ENCODE measurements around the gene SORCS2. TPM values are rescaled to one million over a fixed set of nuclear protein-coding genes. Genes with fewer than 3 reads are reported as not detected.

SORCS2 gene
- polyA plus RNA-seq, 1 donor (not counting 4 experiments of a cell fraction or from before 2014, with no cell fraction given): 0.09 TPM

DNA sequence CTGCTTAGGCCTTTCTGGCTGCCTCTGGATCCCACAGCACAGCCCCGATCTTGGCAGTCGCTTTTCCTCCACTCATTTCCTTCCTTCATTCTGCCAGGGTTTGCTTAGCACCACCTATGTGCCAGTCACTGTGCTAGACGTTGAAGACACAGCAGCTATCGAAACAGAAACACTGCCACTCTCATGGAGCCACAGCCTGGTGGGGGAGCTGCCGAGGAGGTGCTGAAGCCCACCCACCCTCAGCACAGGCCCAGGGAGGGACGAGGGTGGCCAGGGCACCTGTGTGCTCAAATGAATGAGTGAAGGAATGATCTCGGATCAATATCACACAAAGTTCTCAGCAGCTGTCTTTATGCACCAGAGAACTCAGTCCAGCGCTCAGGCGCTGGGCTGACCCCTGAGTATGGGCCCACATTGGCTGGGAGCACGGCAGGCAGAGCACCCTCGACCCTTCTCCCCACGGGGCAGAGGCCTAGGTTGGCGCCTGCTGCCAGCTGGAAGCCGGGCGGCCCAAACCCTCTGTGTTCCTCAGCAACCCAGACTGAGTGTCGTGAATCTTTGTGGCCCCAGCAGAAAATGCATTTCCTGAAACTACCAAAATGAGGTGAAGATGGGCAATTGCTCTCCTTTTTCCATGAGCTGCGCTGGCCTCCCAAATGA is 108.9 kb downstream of the SORCS2 start:
- TF ChIP-seq, protein P1, sequence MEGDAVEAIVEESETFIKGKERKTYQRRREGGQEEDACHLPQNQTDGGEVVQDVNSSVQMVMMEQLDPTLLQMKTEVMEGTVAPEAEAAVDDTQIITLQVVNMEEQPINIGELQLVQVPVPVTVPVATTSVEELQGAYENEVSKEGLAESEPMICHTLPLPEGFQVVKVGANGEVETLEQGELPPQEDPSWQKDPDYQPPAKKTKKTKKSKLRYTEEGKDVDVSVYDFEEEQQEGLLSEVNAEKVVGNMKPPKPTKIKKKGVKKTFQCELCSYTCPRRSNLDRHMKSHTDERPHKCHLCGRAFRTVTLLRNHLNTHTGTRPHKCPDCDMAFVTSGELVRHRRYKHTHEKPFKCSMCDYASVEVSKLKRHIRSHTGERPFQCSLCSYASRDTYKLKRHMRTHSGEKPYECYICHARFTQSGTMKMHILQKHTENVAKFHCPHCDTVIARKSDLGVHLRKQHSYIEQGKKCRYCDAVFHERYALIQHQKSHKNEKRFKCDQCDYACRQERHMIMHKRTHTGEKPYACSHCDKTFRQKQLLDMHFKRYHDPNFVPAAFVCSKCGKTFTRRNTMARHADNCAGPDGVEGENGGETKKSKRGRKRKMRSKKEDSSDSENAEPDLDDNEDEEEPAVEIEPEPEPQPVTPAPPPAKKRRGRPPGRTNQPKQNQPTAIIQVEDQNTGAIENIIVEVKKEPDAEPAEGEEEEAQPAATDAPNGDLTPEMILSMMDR (optimal IDR thresholded peaks at IDR 0.05 in 1 of 3, IDR thresholded peaks at IDR 0.05 in 1 of 3, conservative IDR thresholded peaks at IDR 0.05 in 1 of 3; ENCODE audit: extremely low read depth in 1 of 3, insufficient read depth in 2 of 3, low read length in 3 of 3): no peak
- no peak for TF ChIP-seq EZH2 (IDR thresholded peaks at IDR 0.05; ENCODE audit: low read length)
- H2AFZ ChIP-seq (ENCODE audit: control insufficient read depth, low read length): no peak overlapping the region
- H3K4me3 ChIP-seq (ENCODE audit: control insufficient read depth in 2 of 3, extremely low read depth in 1 of 3, insufficient read depth in 2 of 3, low read depth in 1 of 3, low read length in 3 of 3): no peak overlapping the region
- no peaks in the 10 kb centered on the region for H3K4me1 ChIP-seq (ENCODE audit: control insufficient read depth, extremely low read depth, insufficient read depth, low read length)
- no peak overlapping the region for H3K27ac ChIP-seq (ENCODE audit: control insufficient read depth, insufficient read depth, low read length)
- H3K9me3 ChIP-seq (ENCODE audit: control insufficient read depth, low read depth, low read length): no peaks in the 10 kb centered on the region
- no peaks in the 10 kb centered on the region for H3K36me3 ChIP-seq (ENCODE audit: control insufficient read depth in 2 of 2, extremely low read depth in 1 of 2, insufficient read depth in 2 of 2, low read length in 2 of 2)
- no peak for FAIRE-seq
- dilution Hi-C loops (cut with MboI; ENCODE audit: extremely low pct_ligation_motif_present, low sequenced_read_pairs): no loop called here
- no peaks in the 10 kb centered on the region for H3K9me1 ChIP-seq (ENCODE audit: control insufficient read depth, extremely low read depth, insufficient read depth, low read length)
- H3K27me3 ChIP-seq (ENCODE audit: control insufficient read depth, extremely low read depth, insufficient read depth, low read length): peaks cover 26% of the 10 kb centered on the region
- H4K20me1 ChIP-seq (ENCODE audit: control insufficient read depth, extremely low read depth, insufficient read depth, low read length): no peaks in the 10 kb centered on the region
- no peaks in the 10 kb centered on the region for H3K79me2 ChIP-seq (ENCODE audit: control insufficient read depth, insufficient read depth, low read length)
- H3K4me2 ChIP-seq (ENCODE audit: control insufficient read depth, extremely low read depth, insufficient read depth, low read depth, low read length): no peak overlapping the region
- DNase-seq (ENCODE audit: low read depth, low spot score): no peak
- no peak overlapping the region for H3K9ac ChIP-seq (ENCODE audit: control insufficient read depth, extremely low read depth, insufficient read depth, low read length)

DNA sequence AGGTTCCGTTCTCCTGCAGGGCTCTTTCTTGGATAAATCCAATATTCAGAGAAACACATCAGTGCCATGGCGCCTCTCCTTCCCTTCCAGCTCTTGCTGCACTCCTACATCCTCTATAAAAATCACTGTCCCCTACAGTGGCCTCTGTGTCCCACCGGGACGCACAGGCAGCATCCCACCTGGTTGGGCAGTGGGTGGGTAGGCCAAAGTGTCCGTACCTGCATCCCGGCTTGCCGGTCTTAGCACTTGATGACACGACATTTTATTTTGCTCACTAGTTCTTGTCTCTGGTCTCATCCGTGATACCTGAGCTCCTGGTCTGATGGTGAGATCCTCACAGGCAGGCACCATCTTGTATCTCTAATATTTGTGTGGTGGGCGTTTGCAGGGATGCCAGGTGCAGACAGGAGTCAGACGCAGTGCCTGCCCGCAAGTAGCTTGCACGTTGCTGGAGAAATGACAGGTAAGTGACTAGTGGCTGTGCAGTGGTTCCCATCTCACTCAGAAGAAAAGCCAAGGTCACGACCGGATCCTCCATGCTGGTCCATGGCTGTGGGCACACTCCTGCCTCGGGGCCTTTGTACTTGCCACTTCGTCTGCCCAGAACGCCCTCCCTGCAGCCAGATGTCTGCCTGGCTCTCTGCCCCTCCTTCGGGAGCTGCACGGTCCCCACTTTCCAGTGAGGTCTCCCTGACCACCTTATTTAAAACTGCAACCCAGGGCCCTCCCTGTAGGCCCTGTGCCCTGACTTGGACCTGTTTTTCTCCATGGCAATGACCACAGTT is 109.7 kb downstream of the SORCS2 start:
- no peak for FAIRE-seq
- dilution Hi-C loops (cut with MboI; ENCODE audit: extremely low pct_ligation_motif_present, low sequenced_read_pairs): no loop called here
- H3K79me2 ChIP-seq (ENCODE audit: control insufficient read depth, insufficient read depth, low read length): no peaks in the 10 kb centered on the region
- TF ChIP-seq EZH2 (IDR thresholded peaks at IDR 0.05; ENCODE audit: low read length): no peak
- TF ChIP-seq, protein P1 (optimal IDR thresholded peaks at IDR 0.05 in 1 of 3, IDR thresholded peaks at IDR 0.05 in 1 of 3, conservative IDR thresholded peaks at IDR 0.05 in 1 of 3; ENCODE audit: extremely low read depth in 1 of 3, insufficient read depth in 2 of 3, low read length in 3 of 3): no peak
- H3K4me1 ChIP-seq (ENCODE audit: control insufficient read depth, extremely low read depth, insufficient read depth, low read length): no peaks in the 10 kb centered on the region
- H3K9me3 ChIP-seq (ENCODE audit: control insufficient read depth, low read depth, low read length): no peaks in the 10 kb centered on the region
- H3K36me3 ChIP-seq (ENCODE audit: control insufficient read depth in 2 of 2, extremely low read depth in 1 of 2, insufficient read depth in 2 of 2, low read length in 2 of 2): no peaks in the 10 kb centered on the region
- H3K27ac ChIP-seq (ENCODE audit: control insufficient read depth, insufficient read depth, low read length): no peak overlapping the region
- no peak overlapping the region for H3K4me2 ChIP-seq (ENCODE audit: control insufficient read depth, extremely low read depth, insufficient read depth, low read depth, low read length)
- no peaks in the 10 kb centered on the region for H4K20me1 ChIP-seq (ENCODE audit: control insufficient read depth, extremely low read depth, insufficient read depth, low read length)
- peaks cover 33% of the 10 kb centered on the region for H3K27me3 ChIP-seq (ENCODE audit: control insufficient read depth, extremely low read depth, insufficient read depth, low read length)
- no peak overlapping the region for H2AFZ ChIP-seq (ENCODE audit: control insufficient read depth, low read length)
- H3K9me1 ChIP-seq (ENCODE audit: control insufficient read depth, extremely low read depth, insufficient read depth, low read length): no peaks in the 10 kb centered on the region
- DNase-seq (ENCODE audit: low read depth, low spot score): no peak
- H3K9ac ChIP-seq (ENCODE audit: control insufficient read depth, extremely low read depth, insufficient read depth, low read length): no peak overlapping the region
- H3K4me3 ChIP-seq (ENCODE audit: control insufficient read depth in 2 of 3, extremely low read depth in 1 of 3, insufficient read depth in 2 of 3, low read depth in 1 of 3, low read length in 3 of 3): no peak overlapping the region

All from keratinocyte (primary cell).